ENCODE data around the gene MAP2K5.
A peak's percentile ranks its signal among the peaks of the same experiment; 100 is the strongest.

The MAP2K5 gene

GRCh38 chr15:67678993-67679392, 136.5 kb downstream of the MAP2K5 start:
- no peak for DNase-seq

- DNase-seq: no peak
Observed at GRCh38 chr15:67680641-67681040, 138.1 kb downstream of the MAP2K5 start.

GRCh38 chr15:67685008-67685599, 142.6 kb downstream of the MAP2K5 start:
- no peak for DNase-seq

- no peak for DNase-seq
Observed at GRCh38 chr15:67685716-67686115, 143.2 kb downstream of the MAP2K5 start.

GRCh38 chr15:67690936-67691335, 148.4 kb downstream of the MAP2K5 start:
- DNase-seq: peak; percentile 78

GRCh38 chr15:67691450-67691849, 148.9 kb downstream of the MAP2K5 start:
- DNase-seq: no peak

GRCh38 chr15:67692573-67692972, 150.1 kb downstream of the MAP2K5 start:
- DNase-seq: no peak

GRCh38 chr15:67696087-67696486, 153.6 kb downstream of the MAP2K5 start:
- DNase-seq: no peak

GRCh38 chr15:67700023-67700422, 157.5 kb downstream of the MAP2K5 start:
- no peak for DNase-seq

GRCh38 chr15:67701669-67702068, 159.2 kb downstream of the MAP2K5 start:
- DNase-seq: no peak

- DNase-seq: no peak
Observed at GRCh38 chr15:67707520-67708283, 165.2 kb downstream of the MAP2K5 start.

- DNase-seq: peak; percentile 42
Observed at GRCh38 chr15:67708500-67708899, 166.0 kb downstream of the MAP2K5 start.

- DNase-seq: peak; percentile 65
Observed at GRCh38 chr15:67715170-67715569, 172.7 kb downstream of the MAP2K5 start.

- no peak for DNase-seq
Observed at GRCh38 chr15:67716171-67716570, 173.7 kb downstream of the MAP2K5 start.

GRCh38 chr15:67717776-67718175, 175.3 kb downstream of the MAP2K5 start:
- DNase-seq: no peak

GRCh38 chr15:67719330-67719959, 176.9 kb downstream of the MAP2K5 start:
- no peak for DNase-seq

GRCh38 chr15:67720556-67721175, 178.2 kb downstream of the MAP2K5 start:
- DNase-seq: no peak

GRCh38 chr15:67722030-67722817, 179.7 kb downstream of the MAP2K5 start:
- DNase-seq: no peak

GRCh38 chr15:67723294-67724024, 181.0 kb downstream of the MAP2K5 start:
- no peak for DNase-seq

- no peak for DNase-seq
Observed at GRCh38 chr15:67724691-67725375, 182.3 kb downstream of the MAP2K5 start.

GRCh38 chr15:67730135-67730534, 187.6 kb downstream of the MAP2K5 start:
- DNase-seq: no peak

Measured in NCI-H187 treated with DMSO at 0.1 percent for 48 hours (cell line).